T-helper 1 cell treated with Interleukin-12 subunit alpha and Interleukin-12 subunit beta and Interleukin-4 antibody, amounts not matched to agents 30 ng/mL and 1 ng/mL, for 36 hours (primary cell): Measurements from ENCODE around the gene LY6G6F. TPM values are rescaled to one million over a fixed set of nuclear protein-coding genes. Genes with fewer than 3 reads are reported as not detected.
"Not testable (repeated sequence)": the region's sequence is repeated elsewhere in the genome, so short reads cannot be mapped to it uniquely, and the experiment has no call there.

Experiments used
- intact Hi-C: fragments of 100-400 bp; cut with micrococcal nuclease; formaldehyde crosslinking; loops from one replicate; pipeline ENCODE4 v1.15.1; 2024
- total RNA-seq: library from RNA; stranded (reverse); gene quantifications from 2 replicates; pipeline ENCODE4 v1.2.3, GENCODE V29; 2022

Gene LY6G6F
- total RNA-seq, 1 donor from 2014 or later, result not detected

DNA sequence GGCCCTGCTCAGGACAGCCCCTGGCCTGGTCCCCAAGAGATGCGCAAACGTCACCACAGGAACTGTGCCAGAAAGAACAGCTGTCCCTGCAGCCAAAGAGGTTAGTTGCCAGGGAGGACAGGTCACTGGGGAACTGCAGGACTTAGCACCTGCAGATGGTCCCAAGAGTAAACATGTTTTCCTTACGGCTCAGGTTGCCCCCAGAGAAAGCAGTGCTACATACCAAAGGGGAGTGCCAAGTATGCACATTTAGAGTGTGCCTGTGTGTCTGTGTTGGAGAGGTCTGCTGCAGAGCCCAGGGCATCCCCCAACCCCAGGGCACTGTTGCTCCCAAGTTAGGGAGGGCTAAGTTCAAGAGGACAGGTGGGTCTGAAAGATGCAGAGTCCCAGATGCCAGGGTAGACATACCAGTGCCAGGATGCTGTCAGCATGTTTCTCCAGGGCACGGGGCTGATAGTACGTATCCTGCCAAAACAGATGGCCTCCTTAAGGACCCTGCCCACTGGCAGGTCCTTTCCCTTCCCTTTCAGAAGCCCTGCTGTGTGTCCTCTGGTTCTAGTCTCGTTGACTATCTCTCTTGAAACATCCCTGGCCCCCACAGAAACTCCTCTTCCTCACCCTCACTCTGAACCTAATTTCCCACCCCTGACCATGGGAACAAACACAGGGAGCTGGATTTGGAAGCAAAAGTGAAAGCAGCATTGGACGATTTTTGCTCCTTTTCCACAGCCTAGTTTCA, 4.8 kb upstream of the LY6G6F start:
- intact Hi-C loops, result loop anchor here (1.0 to 2.0 kb wide), 4 partner anchors 21 to 475 kb away; partner anchors contain the start of genes AGPAT1, LSM2 and LY6G5C

DNA sequence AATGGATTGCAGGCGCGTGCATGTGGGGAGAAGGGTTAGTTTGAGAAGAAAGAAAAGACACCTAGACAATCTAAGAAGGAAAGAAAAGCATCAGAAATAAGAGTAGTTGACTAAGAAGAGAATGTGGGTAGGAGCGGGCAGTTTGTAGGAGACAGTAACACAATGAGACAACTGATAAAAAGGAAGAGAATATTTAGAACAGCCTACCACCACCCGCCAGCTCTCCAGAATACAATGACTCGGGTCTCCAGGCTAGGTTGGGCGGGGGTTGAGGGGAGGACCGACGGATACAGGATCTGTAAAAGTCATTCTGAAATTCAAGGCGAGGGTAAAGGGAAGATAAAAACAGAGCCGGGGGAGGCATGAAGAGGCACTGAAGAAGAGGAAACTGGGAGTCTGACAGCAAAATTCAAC, 4.3 kb upstream of the LY6G6F start:
- intact Hi-C loops, result loop anchor here (1.0 to 2.0 kb wide), 4 partner anchors 21 to 474 kb away; partner anchors contain the start of genes AGPAT1, LSM2 and LY6G5C

DNA sequence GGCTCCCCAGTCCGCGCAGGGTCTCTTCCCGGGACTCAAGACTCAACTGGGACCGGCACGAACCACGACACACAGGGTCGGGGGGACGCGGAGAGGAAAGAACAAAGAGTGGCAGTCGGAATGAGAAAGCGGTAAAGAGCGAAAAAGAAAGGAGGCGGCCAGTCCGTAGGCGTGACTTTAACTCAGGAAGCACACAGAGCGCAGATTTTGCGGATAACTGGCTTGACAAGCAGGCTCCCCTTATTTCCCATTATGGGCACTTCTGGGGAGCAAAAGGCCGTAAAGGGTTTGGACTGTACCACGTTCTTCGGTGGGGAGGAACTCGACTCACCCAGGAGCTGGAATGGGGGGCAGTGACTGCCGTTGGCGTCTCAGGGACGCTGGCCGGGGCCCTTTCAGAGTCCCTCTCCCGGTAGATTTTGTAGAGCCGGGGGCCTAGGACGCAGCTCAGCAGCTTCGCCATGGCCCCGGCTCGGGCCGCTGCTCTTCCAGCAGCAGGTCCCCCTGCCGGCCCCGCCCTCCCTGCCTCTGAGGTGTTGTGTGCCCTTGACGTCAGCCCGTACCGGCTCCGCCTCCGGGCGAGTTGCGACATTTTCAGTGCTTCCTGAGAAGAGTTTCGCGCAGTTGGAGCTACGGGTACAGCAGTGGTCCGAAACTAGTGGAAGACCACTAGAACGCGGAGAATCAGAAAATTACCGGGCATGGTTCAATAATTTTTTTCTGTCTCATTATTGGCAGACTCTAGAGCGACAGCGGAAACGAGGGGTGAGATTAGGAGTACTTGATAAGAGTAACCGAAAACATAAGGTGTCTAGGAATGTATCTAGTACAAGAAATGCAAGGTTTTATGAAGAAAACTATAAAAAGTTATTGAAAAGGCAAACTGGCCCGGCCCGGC, 3.6 kb upstream of the LY6G6F start, which contains the start of gene ABHD16A:
Gene ABHD16A, minus strand, starts transcription at position 506 of the 898 bp plus-strand sequence. Its CDS starts 43 bp downstream, at position 463.
- intact Hi-C loops, result loop anchor here (1.0 to 2.0 kb wide), 15 partner anchors 22 to 474 kb away; partner anchors contain the start of genes AGPAT1, BAG6, DDAH2 and EHMT2

- intact Hi-C loops, result no loop called here
These were observed 735 bp upstream of the LY6G6F start for GRCh38 chr6:31705931-31706330.

DNA sequence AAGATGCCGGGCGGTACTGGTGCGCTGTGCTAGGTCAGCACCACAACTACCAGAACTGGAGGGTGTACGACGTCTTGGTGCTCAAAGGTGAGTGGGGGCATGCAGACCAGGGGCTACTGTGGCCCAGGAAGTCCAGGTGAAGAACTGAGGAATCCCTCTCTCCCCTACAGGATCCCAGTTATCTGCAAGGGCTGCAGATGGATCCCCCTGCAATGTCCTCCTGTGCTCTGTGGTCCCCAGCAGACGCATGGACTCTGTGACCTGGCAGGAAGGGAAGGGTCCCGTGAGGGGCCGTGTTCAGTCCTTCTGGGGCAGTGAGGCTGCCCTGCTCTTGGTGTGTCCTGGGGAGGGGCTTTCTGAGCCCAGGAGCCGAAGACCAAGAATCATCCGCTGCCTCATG, 1.0 kb downstream of the LY6G6F start:
- intact Hi-C loops, result no loop called here

GRCh38 chr6:31708224-31708623, 1.6 kb downstream of the LY6G6F start:
- intact Hi-C loops, result no loop called here

- intact Hi-C loops, result not testable (repeated sequence)
These were observed 2.5 kb downstream of the LY6G6F start for GRCh38 chr6:31709157-31709556.

DNA sequence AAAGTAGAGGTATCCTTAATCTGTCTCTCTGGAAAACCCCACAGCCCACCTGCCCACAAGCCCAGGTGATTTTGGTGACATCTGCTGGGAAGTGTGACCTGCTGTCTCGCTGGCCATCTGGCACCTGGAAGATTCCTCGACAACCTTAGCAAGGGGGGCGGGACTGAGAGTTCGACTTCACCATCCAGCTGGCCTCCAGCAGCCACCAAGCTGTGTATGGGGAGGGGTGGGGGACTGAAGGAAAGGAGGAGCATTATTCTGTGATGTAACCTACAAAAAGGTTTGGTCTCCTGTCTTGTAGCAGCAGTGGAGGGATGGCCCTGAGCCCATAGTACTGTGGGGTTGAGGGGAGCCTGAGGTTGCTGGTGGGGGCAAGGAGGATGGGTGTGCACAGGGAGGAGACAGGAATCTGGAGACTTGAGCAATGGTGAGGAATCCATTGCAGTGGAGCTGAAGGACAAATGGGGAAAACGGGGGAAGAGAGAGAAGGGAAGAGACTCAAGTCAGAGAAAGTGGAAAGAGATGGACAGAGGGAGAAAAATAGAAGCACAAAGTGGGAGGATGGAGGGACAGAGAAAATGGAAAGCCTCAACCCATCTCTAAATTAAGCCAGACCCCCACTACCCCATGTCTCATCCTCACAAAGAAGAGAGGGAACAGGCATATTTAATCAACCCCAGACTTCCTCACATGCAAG, 4.0 kb downstream of the LY6G6F start:
- intact Hi-C loops, result no loop called here

DNA sequence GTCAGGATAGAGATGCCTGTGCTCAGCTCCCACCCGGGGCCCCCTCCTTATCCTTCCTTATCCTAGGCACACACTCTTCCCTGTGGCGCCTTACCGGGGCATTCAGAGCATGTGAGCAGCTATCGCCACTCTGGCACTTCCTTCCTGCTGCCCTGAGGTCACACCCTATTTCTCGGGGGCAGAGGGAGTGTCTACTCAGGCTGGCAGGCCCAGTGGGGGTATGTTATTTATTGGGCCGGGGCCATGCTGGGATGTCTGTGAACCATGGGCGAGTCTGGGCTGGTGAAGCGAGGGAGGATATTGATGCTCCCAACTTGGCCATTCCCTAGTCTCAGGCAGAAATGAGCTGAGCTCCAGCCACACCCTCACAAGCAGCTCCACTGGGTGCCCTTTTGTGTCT, 4.6 kb downstream of the LY6G6F start:
- intact Hi-C loops, result no loop called here

- intact Hi-C loops, result no loop called here
These were observed 5.6 kb downstream of the LY6G6F start for GRCh38 chr6:31712296-31712695.

DNA sequence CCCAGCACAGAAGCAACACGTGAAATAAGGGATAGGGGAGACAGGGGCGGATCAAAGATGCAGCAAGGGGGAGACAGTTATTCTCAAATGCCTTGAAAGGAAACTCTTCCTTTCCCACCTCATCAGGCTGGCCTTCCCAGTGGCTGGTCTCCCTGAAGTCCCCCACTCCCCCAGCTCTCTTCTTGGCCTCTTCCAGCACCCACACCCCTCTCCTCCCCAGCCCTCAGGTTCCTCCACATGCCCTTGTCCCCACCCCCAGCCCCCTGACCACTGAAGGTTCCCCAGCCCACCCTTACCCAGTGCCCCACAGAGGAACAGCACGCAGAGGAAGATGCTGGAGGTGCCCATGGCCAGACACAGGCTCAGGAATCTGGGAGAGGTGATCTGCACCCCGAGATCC, 6.8 kb downstream of the LY6G6F start:
- intact Hi-C loops, result no loop called here

DNA sequence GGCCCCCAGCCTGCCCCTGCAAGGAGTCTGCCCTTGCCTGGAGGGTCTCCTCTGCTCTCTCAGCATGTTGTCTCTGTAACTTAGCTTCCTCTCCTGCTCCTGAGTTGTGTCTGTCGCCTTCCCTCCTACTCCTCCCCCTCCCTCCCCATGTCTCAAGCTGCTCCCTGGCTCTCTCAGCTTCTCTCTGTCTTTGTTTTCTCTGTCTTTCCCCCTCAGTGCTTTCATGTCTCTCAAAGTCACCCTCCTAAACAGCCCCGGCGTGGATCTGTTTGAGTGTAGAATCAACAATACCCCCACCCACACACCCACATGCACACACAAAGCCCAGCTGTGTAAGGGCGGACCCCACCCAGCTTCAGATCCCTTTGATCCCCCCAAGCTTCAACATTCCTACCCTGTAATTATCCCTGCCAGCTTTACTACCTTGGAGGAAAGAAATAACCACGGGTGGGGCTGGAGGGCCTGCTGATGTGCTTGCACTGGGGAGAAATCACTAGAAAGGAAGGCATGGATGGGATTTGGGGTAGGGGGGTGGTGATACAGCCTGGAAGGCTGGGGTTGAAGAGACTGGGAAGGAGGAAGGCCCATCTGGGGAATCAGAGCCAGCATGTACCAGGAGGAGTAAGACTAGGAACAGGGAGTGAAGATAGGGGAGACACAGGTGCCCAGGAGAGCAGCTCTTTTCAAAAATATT, 7.5 kb downstream of the LY6G6F start:
- intact Hi-C loops, result no loop called here

GRCh38 chr6:31715022-31715958, 8.6 kb downstream of the LY6G6F start, which contains the start of gene LY6G6D:
TSS of gene LY6G6D (plus strand) at chr6:31715348. CDS start at chr6:31715356, 8 bp downstream.
- intact Hi-C loops, result no loop called here

- intact Hi-C loops, result no loop called here
These were observed 11.0 kb downstream of the LY6G6F start for GRCh38 chr6:31717499-31718222.

- intact Hi-C loops, result no loop called here
These were observed 11.6 kb downstream of the LY6G6F start for GRCh38 chr6:31718265-31718664.

DNA sequence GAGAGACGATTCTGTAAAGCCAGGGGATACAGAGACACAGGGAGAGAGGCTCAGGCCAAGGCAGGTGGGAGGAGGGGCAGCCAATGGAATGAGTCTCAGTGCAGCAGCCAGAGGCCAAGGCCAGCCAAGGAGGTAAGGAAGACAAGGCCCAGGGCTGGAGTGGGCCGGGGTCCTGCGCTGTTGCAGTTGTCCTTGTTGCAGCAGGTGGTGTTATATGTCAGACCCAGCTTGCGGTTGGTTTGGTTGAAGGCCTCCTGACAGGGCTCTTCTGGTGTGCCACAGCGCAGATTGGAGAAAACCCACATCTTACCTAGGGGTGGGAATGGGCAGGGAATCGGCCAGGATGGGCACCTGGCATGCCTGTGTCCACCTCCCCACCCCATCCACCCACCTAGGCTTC, 12.3 kb downstream of the LY6G6F start:
- intact Hi-C loops, result no loop called here

DNA sequence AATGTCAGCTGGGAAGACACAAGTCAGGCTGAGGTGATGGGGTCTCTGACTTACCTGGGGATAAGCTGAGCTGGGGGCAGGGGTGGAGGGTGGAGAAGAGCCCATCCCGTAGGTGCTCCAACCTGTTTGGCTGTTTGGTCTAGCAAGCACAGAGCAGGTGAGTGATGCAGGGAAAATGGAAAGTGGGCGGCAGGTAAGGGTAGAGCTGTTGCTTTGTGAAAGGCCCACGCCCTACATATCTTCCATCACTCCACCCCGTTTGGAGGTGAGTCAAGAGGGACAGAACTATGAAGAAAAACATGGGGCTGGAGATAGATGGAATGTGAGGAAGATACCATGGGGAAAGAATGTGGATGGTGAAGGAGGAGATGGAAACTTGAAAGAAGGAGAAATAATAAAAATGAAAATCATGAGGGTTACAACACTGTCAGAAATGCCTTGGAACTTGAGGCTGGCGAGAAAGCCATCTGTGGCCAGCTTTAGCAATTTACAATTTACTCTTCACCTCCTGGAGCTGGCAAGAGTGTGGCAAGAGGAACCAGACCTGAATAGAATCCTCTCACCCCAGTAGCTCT, 13.6 kb downstream of the LY6G6F start:
- intact Hi-C loops, result no loop called here

GRCh38 chr6:31721351-31722020, 14.8 kb downstream of the LY6G6F start, which contains the start of gene LY6G6C:
TSS of gene LY6G6C (minus strand) at chr6:31721746. CDS start at chr6:31721679, 67 bp downstream.
- intact Hi-C loops, result no loop called here
